Stimulated activated CD8-positive, alpha-beta memory T cell treated with anti-CD3 and anti-CD28 coated beads, Interleukin-7, amount 100 ng/mL, for 4 hours (primary cell): ENCODE results near the gene ZNG1F.
"Not testable (repeated sequence)": the region's sequence is repeated elsewhere in the genome, so short reads cannot be mapped to it uniquely, and the experiment has no call there.

Source experiments
- DNase-seq, 2 donors: peaks; one replicate each; pipeline ENCODE4 v3.0.0-alpha.2; 2020; ENCODE audit warnings: low read depth in 2 of 2

The ZNG1F gene

GRCh38 chr9:41123396-41123795, 65.7 kb downstream of the ZNG1F start:
- not testable (repeated sequence) for DNase-seq

- DNase-seq = not testable (repeated sequence)
Measured at GRCh38 chr9:41120696-41121095, 68.4 kb downstream of the ZNG1F start.

- not testable (repeated sequence) for DNase-seq
Measured at GRCh38 chr9:41119719-41120118, 69.4 kb downstream of the ZNG1F start.

- DNase-seq = not testable (repeated sequence)
Measured at GRCh38 chr9:41119311-41119710, 69.8 kb downstream of the ZNG1F start.

GRCh38 chr9:41113348-41113747, 75.8 kb downstream of the ZNG1F start:
- DNase-seq = not testable (repeated sequence)

GRCh38 chr9:41111414-41111813, 77.7 kb downstream of the ZNG1F start:
- DNase-seq = not testable (repeated sequence)

GRCh38 chr9:41110913-41111312, 78.2 kb downstream of the ZNG1F start:
- DNase-seq = not testable (repeated sequence)

- DNase-seq = peak in 1 of 2 donors; percentile 8
Measured at GRCh38 chr9:41109253-41109652, 79.9 kb downstream of the ZNG1F start.

GRCh38 chr9:41108816-41109215, 80.3 kb downstream of the ZNG1F start:
- not testable (repeated sequence) for DNase-seq

- DNase-seq = not testable (repeated sequence)
Measured at GRCh38 chr9:41106472-41107116, 82.5 kb downstream of the ZNG1F start.

GRCh38 chr9:41105557-41106253, 83.4 kb downstream of the ZNG1F start:
- DNase-seq = not testable (repeated sequence)

- not testable (repeated sequence) for DNase-seq
Measured at GRCh38 chr9:41104542-41104941, 84.6 kb downstream of the ZNG1F start.

- DNase-seq = not testable (repeated sequence)
Measured at GRCh38 chr9:41100508-41100907, 88.6 kb downstream of the ZNG1F start.

GRCh38 chr9:41098759-41099158, 90.4 kb downstream of the ZNG1F start:
- DNase-seq = not testable (repeated sequence)

GRCh38 chr9:41095060-41095459, 94.1 kb downstream of the ZNG1F start:
- not testable (repeated sequence) for DNase-seq

GRCh38 chr9:41094010-41094773, 94.9 kb downstream of the ZNG1F start:
- DNase-seq = not testable (repeated sequence)

GRCh38 chr9:41090922-41091321, 98.2 kb downstream of the ZNG1F start:
- DNase-seq = not testable (repeated sequence)

- not testable (repeated sequence) for DNase-seq
Measured at GRCh38 chr9:41090386-41090785, 98.7 kb downstream of the ZNG1F start.

- DNase-seq = not testable (repeated sequence)
Measured at GRCh38 chr9:41088450-41089059, 100.6 kb downstream of the ZNG1F start.

- not testable (repeated sequence) for DNase-seq
Measured at GRCh38 chr9:41087929-41088328, 101.2 kb downstream of the ZNG1F start.

- DNase-seq = not testable (repeated sequence)
Measured at GRCh38 chr9:41087157-41087780, 101.8 kb downstream of the ZNG1F start.
